ENCODE results near the gene HIGD1A. TPM values are rescaled to one million over a fixed set of nuclear protein-coding genes. Genes with fewer than 3 reads are reported as not detected.
A peak's percentile ranks its signal among the peaks of the same experiment; 100 is the strongest.

Gene HIGD1A
- total and polyA plus RNA-seq, 10 of the 15 experiments (the other 5 are each of a cell fraction or from before 2014, with no cell fraction given) = 73.9 to 487 (median 175) TPM

DNA sequence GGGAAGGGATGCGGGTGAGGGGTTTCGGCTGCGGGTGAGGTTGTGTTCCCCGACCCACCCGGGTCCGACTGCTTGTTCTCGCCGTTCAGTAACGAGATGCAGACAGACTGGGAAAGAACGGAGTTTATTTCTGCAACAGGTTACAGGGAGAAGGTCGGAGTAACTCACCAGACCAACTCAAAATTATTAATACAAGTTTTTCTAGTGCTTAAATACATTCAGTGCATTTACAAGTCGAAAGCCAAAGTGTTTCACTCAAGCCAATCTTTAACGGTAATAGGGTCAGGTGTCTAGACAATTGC lies 492 bp upstream of the HIGD1A start (continued):
- TF ChIP-seq, protein P1, sequence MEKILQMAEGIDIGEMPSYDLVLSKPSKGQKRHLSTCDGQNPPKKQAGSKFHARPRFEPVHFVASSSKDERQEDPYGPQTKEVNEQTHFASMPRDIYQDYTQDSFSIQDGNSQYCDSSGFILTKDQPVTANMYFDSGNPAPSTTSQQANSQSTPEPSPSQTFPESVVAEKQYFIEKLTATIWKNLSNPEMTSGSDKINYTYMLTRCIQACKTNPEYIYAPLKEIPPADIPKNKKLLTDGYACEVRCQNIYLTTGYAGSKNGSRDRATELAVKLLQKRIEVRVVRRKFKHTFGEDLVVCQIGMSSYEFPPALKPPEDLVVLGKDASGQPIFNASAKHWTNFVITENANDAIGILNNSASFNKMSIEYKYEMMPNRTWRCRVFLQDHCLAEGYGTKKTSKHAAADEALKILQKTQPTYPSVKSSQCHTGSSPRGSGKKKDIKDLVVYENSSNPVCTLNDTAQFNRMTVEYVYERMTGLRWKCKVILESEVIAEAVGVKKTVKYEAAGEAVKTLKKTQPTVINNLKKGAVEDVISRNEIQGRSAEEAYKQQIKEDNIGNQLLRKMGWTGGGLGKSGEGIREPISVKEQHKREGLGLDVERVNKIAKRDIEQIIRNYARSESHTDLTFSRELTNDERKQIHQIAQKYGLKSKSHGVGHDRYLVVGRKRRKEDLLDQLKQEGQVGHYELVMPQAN (conservative IDR thresholded peaks at IDR 0.05) = no peak
- TF ChIP-seq, protein P2, sequence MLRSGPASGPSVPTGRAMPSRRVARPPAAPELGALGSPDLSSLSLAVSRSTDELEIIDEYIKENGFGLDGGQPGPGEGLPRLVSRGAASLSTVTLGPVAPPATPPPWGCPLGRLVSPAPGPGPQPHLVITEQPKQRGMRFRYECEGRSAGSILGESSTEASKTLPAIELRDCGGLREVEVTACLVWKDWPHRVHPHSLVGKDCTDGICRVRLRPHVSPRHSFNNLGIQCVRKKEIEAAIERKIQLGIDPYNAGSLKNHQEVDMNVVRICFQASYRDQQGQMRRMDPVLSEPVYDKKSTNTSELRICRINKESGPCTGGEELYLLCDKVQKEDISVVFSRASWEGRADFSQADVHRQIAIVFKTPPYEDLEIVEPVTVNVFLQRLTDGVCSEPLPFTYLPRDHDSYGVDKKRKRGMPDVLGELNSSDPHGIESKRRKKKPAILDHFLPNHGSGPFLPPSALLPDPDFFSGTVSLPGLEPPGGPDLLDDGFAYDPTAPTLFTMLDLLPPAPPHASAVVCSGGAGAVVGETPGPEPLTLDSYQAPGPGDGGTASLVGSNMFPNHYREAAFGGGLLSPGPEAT (IDR thresholded peaks at IDR 0.05; ENCODE audit: low read depth) = no peak
- no peak for TF ChIP-seq PAX8 (IDR thresholded peaks at IDR 0.05)
- TF ChIP-seq, protein P3, sequence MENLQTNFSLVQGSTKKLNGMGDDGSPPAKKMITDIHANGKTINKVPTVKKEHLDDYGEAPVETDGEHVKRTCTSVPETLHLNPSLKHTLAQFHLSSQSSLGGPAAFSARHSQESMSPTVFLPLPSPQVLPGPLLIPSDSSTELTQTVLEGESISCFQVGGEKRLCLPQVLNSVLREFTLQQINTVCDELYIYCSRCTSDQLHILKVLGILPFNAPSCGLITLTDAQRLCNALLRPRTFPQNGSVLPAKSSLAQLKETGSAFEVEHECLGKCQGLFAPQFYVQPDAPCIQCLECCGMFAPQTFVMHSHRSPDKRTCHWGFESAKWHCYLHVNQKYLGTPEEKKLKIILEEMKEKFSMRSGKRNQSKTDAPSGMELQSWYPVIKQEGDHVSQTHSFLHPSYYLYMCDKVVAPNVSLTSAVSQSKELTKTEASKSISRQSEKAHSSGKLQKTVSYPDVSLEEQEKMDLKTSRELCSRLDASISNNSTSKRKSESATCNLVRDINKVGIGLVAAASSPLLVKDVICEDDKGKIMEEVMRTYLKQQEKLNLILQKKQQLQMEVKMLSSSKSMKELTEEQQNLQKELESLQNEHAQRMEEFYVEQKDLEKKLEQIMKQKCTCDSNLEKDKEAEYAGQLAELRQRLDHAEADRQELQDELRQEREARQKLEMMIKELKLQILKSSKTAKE (IDR thresholded peaks at IDR 0.05; ENCODE audit: low read depth, poor library complexity, severe bottlenecking) = no peak
- no peak for TF ChIP-seq SMAD1 (IDR thresholded peaks at IDR 0.05; ENCODE audit: low read depth, partially characterized antibody)
- no peak for TF ChIP-seq HDAC2 (IDR thresholded peaks at IDR 0.05)
- TF ChIP-seq, protein P4, sequence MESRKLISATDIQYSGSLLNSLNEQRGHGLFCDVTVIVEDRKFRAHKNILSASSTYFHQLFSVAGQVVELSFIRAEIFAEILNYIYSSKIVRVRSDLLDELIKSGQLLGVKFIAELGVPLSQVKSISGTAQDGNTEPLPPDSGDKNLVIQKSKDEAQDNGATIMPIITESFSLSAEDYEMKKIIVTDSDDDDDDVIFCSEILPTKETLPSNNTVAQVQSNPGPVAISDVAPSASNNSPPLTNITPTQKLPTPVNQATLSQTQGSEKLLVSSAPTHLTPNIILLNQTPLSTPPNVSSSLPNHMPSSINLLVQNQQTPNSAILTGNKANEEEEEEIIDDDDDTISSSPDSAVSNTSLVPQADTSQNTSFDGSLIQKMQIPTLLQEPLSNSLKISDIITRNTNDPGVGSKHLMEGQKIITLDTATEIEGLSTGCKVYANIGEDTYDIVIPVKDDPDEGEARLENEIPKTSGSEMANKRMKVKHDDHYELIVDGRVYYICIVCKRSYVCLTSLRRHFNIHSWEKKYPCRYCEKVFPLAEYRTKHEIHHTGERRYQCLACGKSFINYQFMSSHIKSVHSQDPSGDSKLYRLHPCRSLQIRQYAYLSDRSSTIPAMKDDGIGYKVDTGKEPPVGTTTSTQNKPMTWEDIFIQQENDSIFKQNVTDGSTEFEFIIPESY (IDR thresholded peaks at IDR 0.05) = no peak
- TF ChIP-seq STAT3 (IDR thresholded peaks at IDR 0.05; ENCODE audit: low read depth, low read length) = no peak
- TF ChIP-seq SIN3A (IDR thresholded peaks at IDR 0.05; ENCODE audit: low read depth, low read length) = no peak
- no peak for TF ChIP-seq MTA2 (IDR thresholded peaks at IDR 0.05; ENCODE audit: low read depth)
- peak; percentile 2; the same call in 1 of the 2 replicates for TF ChIP-seq GATAD2B (conservative IDR thresholded peaks at IDR 0.05; ENCODE audit: low read depth)

Measured in GM12878 (cell line).